ENCODE measurements around the gene STARD6. TPM values are rescaled to one million over a fixed set of nuclear protein-coding genes. Genes with fewer than 3 reads are reported as not detected.
A peak's percentile ranks its signal among the peaks of the same experiment; 100 is the strongest.
"Not testable (repeated sequence)": the region's sequence is repeated elsewhere in the genome, so short reads cannot be mapped to it uniquely, and the experiment has no call there.

Gene STARD6
- total RNA-seq, 1 experiment from 2014 or later = not detected

DNA sequence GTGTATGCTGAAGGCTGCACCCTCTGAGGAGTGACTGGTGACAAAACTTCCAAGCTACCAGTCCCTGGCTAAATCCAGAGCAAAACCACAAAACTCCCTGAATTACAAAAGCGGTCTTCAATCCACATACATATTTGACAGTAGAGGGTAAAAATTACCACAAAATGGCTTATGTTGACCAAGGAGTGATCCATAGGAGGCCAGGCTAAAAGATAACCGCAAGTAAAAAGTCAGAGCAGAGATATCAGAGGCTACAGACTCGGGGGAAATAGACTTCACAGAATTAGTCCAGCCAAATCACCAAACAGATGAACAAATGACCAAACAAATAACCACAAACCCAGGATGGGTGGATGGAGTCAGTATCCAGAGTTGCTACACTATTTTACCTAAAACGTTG is 19.4 kb downstream of the STARD6 start:
- no peak for DNase-seq (ENCODE audit: low spot score)

DNA sequence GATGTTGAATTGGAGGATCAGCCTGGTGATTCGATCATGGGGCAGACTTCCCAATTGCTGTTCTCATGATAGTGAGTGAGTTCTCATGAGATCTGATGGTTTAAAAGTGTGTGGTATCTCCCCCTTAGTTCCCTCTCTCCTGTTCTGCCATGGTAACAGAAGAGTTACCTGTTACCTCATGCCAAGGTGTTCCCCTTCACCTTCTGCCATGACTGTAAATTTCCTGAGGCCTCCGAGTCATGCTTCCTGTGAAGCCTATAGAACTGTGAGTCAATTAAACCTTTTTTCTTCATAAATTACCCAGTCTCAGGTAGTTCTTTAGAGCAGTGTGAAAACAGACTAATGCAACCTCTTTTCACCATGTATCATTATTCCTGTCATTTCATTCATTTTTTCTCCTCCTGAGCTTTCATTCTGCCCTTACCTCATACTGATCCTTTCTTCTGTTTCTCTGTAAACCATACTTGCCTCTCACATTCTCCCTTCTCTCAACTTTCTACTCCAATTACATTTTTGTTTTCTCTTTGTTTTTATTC is 22.0 kb downstream of the STARD6 start:
- no peak for DNase-seq (ENCODE audit: low spot score)

DNA sequence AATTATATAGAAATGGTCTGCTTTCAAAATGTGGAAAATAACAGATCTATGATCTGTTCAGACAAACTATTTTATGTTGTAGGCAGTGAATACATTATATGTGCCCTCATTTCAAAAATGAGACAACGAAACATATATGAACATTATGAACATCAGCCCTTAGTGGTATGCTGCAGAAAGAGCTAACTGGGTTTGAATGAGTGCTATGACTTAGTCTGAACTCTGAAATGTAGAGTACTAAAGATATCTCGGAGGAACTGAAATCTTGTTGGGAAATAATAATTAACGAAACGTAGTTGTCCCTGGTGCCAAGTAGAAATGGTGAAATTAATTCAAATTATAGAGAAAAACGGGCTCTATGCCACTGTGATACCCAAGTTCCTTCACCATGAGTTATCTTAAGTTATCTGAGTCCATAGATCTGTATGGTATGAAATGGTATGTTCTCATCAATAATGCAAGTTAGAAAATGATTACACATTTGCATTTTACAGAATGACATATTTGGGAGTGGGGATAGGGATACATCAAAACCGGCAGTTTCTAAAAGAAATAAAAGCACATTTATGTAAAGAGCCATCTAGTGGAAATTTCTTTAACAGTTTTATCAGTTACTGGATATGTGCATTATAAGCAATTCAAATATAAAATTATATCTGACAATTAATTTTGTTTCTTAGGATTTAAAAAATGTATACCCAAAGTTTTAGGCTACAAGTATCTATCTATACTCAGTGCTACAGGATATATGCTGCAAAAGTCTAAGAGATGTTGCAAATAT is 26.7 kb downstream of the STARD6 start:
- DNase-seq (ENCODE audit: low spot score) = no peak

DNA sequence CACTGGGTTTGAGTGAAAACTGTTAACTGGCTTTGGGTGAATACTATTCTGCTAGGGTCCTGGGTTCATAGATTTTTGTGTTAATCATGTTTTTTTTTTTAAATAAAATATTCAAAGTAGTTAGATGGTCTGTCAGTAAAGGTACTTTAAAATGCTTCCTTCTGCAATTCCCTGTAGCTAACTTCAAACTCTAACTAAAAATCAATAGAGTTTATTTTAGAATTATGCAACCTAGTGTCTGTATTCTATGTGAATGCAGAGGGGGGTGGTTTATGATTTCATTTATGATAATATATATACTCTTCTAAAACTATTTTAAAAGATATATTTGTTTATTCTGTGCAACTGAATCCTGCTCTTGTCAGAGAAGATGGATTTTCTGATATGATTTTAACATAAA is 27.9 kb downstream of the STARD6 start:
- no peak for DNase-seq (ENCODE audit: low spot score)

DNA sequence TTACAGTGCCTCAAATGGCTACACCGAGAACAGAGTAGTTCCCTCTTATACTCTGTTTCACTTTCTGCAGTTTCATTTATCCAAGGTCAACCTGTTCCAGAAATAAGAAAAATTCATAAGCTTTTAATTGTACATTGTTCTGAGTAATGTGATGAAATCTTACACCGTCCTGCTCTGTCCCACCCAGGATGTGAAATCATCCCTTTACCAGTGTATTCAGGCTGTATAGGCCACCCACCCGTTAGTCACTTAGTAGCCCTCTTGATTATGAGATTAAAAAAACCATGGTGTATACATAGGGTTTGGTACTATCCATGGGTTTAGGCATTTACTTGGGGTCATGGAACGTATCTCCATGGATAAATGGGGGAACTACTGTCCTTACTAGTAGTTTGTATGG is 29.8 kb downstream of the STARD6 start:
- DNase-seq (ENCODE audit: low spot score) = no peak

DNA sequence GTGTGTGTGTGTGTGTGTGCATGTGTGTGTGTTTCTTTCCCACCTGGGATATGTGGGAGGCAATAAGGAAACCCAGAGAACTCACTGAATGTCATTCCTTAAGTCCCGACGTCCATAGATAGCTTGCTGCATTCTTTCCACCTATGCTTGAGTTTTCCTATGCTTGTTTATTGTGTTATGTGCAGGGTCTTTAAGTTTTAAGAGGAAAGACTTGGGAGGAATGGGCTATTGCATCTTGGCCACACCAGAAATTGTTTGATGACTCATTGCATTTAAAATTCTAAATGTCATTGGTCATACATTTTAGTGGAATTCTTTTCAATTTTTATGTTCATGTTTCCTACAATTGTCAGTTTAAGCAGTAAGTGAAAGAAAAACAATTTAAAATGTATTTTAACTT is 33.7 kb downstream of the STARD6 start:
- DNase-seq (ENCODE audit: low spot score) = no peak

DNA sequence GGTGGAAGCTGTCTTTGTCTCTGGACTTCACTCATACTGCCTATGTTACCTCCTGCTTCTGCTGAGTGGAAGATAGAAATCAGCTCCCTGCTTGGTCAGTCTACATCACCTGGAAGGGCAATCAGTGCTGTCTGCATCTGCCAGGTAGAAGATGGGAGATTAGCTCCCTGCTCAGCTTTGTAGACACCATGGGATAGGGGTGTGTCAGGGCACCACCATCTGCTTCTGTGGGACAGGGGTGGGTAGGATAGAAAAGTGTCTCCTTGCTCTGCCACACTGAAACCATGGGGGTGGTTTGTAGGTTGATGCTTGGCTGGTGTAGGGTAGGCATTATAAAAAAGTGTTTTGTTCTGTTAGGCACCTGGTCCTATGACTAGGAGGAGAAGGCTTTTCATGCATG is 34.1 kb downstream of the STARD6 start:
- no peak for DNase-seq (ENCODE audit: low spot score)

DNA sequence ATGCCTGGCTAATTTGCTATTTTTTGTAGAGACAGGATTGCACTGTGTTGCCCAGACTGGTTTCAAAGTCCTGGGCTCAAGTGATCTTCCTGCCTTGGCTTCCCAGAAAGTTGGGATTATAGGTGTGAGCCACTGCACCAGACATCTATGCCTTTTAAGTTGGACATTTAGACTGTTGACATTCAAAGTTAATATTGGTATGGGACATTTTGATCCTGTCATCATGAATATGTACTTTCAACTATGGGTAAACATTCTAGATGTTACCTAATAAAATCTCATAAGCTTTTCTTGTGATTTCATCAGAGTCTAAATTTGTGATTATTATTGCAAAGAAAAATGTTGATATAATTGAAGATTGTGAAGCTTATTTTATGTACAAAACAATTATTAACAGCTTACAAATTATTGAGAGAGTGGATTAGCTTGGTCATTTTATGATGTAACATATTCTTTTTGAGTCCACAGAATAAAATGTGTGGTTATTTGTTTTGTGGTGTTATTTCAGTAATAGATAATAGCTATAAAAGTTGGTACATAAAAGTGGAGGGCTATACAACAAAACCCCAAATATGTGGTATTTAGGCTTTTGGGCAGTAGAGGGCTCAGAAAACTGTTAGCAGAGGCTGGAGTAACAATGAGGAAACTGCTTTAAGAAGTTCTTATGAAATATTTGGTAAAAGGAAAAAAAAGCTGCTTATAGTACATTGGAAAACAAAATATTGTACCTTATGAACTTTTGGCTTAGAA is 41.4 kb downstream of the STARD6 start:
- DNase-seq (ENCODE audit: low spot score) = peak; percentile 15

DNA sequence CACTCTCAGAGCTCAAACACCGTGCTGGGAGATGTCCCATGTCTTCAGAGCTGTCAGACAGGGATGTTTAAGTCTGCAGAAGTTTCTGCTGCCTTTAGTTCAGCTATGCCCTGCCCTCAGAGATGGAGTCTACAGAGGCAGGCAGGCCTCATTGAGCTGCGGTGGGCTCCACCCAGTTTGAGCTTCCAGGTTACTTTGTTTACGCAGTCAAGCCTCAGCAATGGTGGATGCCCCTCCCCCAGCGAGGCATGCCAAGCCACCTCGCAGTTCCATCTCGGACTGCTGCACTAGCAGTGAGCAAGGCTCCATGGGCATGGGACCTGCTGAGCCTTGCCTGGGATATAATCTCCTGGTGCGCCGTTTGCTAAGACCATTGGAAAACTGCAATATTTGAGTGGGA is 48.1 kb downstream of the STARD6 start:
- DNase-seq (ENCODE audit: low spot score) = not testable (repeated sequence)

DNA sequence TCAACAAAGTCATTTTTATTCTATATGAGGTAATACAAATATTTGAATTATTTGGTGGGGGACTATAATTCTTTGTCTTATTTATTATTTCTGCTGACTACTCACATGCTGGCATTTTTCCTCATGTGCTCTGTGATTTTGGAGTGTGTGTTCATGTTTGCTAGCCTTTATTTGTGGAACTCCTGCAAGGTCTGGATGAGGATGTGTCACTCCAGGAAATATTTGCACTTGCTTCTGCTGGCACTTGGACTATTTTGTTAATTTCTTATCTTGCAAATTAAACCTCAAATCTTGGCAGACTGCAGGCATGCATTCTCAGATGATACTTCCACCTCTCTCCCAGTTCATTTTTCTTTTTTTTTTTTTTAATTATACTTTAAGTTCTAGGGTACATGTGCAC is 54.2 kb downstream of the STARD6 start:
- no peak for DNase-seq (ENCODE audit: low spot score)

DNA sequence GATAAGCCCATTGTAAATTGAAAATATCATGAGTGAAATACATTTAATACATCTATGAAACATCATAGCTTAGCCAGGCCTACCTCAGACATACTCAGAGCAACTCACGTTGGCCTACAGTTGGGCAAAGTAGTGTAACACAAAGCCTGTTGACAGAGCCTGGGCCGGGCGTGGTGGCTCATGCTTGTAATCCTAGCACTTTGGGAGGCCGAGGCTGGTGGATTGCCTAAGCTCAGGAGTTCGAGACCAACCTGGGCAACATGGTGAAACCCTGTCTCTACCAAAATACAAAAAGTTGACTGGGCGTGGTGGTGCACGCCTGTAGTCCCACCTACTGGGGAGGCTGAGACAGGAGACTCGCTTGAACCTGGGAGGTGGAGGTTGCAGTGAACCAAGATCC is 58.7 kb downstream of the STARD6 start:
- not testable (repeated sequence) for DNase-seq (ENCODE audit: low spot score)

DNA sequence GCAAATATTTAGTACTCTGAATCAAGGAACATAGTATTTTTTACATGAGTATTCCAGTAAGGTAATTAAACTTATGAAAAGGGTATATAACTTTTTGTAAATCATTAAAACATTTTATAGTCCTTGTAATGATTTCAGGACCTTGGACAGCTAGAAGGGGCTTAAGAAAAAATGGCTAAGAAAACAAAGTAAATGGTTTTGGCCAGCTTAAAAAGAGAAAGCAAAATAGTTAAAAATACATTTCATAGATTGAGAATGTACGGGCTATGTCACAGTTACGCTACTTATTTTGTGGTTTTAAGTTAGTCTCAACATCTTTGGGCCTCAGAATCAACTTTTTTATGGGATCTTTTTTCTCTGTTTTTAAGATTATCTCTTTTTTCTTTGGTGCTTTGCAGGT is 61.6 kb downstream of the STARD6 start:
- no peak for DNase-seq (ENCODE audit: low spot score)

DNA sequence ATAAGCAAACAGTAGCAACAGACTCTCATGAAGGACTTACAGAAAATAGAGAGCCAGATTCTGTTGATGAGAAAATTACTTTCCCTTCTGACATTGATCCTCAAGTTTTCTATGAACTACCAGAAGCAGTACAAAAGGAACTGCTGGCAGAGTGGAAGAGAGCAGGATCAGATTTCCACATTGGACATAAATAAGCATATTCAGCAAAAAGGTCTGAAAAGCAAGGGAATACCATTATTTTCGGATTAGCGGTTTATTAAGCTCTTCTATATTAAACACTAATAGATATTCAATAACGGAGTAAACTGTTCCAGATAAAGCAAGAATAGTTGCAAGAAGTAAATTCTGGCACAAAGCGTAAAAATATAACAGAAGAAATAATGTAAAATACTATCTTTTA is 63.4 kb downstream of the STARD6 start:
- DNase-seq (ENCODE audit: low spot score) = no peak

DNA sequence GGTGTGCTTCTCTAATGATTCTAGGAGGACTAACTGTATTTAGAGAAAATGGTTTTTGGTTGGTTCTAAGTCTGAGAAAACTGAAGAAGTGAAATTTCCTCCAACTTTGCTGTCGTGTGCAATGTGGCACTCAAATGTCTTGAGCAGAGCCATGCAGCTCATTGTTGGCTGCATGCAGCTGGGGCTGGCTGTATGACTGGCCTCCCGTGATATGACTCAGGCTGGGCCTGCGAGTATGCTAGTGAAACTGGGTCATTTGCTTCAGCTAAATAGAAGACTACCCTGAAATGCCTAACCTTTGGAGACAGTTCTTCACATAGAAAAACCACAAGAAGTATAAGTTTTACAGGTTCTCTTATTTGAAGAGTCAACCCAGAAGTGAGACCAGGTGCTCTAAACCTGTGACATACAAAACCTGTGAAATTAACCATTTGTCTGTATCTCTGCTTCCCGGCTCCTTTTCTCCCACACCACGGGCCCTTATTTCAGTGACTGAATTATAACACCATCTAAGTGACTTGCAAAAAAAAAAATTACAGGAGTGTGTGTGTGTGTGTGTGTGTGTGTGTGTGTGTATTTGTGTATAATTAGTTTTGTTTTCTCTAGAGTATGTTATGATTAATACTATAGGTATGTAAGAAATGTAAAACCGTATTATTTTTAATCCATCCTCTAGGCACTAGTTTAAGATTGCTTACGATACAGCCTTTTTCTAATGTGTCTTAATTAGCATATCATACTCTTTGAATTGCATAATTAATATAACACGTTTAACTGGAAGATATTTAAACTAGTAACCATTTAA is 72.5 kb downstream of the STARD6 start:
- DNase-seq (ENCODE audit: low spot score) = no peak

DNA sequence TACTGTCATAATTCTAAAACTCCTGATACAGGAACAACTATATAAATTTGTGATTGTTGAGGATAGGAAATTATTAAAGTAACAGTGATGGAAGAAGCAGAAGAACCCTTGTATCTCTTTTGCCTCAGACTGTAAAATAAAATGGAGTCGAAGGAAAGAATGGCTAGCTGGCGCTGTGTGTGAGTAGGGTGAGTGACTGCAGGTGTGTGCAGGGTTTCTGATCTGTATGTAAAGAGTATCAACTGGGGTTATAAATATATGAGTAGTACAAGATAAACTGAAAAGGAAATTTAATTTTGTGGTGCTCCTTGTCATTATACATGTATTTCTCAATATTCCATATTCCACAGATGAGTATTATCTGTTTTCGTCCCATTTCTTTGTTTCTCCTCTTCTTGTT is 73.1 kb downstream of the STARD6 start:
- DNase-seq (ENCODE audit: low spot score) = no peak

DNA sequence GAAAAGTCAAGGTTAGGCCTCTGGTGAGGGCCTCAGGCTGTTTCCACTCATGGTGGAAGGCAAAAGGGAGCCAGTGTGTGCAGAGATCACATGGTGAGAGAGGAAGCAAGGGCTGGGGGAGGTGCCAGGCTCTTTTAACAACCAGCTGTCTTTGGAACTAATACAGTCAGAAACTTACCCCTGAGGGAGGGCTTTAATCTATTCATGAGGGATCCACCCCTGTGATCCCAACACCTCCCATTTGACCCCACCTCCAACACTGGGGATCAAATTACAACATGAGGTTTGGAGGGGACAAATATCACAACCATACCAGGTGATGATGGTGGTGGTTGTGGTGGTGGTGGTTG is 77.5 kb downstream of the STARD6 start:
- DNase-seq (ENCODE audit: low spot score) = no peak

DNA sequence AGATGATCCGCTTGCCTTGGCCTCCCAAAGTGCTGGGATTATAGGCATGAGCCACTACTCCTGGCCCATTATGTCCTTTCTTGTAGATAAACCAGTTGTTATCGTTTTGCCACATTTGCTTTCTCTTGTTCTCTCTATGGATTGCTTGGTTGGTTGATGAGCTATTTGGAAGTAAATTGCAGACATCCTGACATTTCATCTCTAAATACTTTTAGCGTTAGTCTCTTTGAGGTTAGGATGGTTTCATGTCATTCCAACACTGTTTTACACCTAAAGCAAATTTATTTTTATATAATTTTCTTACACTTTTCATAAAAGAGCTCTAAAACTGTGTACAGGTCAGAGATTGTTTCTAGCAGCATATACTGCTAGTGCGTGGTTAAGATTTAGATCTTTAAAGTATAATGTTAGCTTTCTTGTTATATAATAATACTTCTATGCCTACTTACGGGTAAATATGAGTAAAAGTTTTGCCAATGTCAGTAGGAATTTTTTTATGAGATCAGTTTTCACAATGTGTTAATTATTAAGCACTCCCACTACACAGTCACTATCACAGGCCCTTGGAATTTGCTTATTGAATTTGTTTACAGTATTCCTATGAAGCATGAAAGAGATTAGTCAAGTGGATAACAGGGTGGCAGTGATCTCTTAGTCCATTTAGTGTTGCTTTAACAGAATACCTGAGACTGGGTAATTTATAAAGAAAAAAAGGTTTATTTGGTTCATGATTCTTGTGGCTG is 78.0 kb downstream of the STARD6 start:
- peak; percentile 5 for DNase-seq (ENCODE audit: low spot score)

DNA sequence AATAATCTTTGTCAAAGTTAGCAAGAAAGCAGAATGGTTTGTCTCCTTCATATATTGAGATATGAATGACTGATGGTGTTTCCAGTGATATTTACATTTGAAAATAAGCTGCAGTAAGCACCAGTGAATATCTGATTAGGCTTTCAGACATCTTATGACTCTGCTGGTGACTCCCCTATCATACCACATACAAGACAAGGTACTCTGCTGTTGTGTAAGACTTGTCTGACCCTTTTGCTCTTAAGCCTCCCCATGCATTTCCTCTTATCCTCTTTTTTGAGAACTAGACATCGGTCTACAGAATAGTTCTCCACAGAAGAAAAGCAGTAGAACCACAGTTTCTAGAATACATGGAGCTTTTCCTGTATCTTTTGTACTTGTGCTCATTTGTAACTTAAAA is 79.0 kb downstream of the STARD6 start:
- no peak for DNase-seq (ENCODE audit: low spot score)

DNA sequence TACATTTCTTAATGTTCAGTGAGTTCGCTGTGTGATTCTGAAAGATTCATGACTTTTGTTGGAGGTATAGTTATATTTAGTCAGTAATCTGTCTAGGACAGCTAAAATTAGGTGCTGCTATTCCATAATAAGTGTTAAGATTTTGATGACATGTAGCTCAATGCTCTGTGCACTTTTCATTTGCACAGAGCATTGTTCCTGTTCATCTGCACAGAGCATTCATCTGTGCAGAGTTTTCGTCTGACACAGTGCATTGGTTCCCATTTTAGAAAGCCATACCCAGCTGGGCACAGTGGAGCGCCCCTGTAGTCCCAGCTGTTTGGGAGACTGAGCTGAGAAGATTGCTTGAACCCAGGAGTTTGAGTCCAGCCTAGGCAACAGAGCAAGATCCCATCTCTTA is 79.8 kb downstream of the STARD6 start:
- DNase-seq (ENCODE audit: low spot score) = no peak
